B cell (primary cell): ENCODE measurements around the gene ADRA2C.

Experiments
- EZH2 ChIP-seq: IDR thresholded peaks from 2 replicates; pipeline ENCODE4 v1.6.1; 2012; ENCODE audit warnings: borderline replicate concordance, low read depth, mild to moderate bottlenecking, moderate library complexity, low read length; ENCODE audit not compliant: insufficient read depth, poor library complexity, severe bottlenecking
- TF ChIP-seq, protein P1 (sequence below): fragments of 200-600 bp; IDR thresholded peaks from one replicate; pipeline ENCODE4 v1.8.0; 2022; ENCODE audit warnings: antibody characterized with exemption, mild to moderate bottlenecking

GRCh38 chr4:3747581-3747904, 18.6 kb upstream of the ADRA2C start:
- TF ChIP-seq, protein P1, sequence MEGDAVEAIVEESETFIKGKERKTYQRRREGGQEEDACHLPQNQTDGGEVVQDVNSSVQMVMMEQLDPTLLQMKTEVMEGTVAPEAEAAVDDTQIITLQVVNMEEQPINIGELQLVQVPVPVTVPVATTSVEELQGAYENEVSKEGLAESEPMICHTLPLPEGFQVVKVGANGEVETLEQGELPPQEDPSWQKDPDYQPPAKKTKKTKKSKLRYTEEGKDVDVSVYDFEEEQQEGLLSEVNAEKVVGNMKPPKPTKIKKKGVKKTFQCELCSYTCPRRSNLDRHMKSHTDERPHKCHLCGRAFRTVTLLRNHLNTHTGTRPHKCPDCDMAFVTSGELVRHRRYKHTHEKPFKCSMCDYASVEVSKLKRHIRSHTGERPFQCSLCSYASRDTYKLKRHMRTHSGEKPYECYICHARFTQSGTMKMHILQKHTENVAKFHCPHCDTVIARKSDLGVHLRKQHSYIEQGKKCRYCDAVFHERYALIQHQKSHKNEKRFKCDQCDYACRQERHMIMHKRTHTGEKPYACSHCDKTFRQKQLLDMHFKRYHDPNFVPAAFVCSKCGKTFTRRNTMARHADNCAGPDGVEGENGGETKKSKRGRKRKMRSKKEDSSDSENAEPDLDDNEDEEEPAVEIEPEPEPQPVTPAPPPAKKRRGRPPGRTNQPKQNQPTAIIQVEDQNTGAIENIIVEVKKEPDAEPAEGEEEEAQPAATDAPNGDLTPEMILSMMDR: no peak
- TF ChIP-seq EZH2: no peak
